H1 (cell line): ENCODE measurements around the gene ADGRA3. TPM values are rescaled to one million over a fixed set of nuclear protein-coding genes. Genes with fewer than 3 reads are reported as not detected.

Experiments used
- polyA plus RNA-seq, 7 experiments: library from polyadenylated mRNA; depleted of rRNA in 3 of 7; stranded (reverse) in 5 of 7; unstranded in 2 of 7; fragments of >200 nt in 5 of 7; fragments of 200-250 nt in 2 of 7; gene quantifications; 1 replicate in 5 of 7; 2 replicates in 1 of 7; 4 replicates in 1 of 7; pipeline versions ENCODE4 v1.2.1 to v1.2.3, GENCODE V29; 2011 to 2013; ENCODE audit warnings: missing spikeins in 2 of 7, mixed read lengths in 2 of 7
- total RNA-seq: library from RNA; stranded (reverse); fragmentation: NEBNext Ultra II Directional; extraction: Animal tissue kit (Norgen Biotek cat#: 25700); gene quantifications from 2 replicates; pipeline ENCODE4 v1.2.1, GENCODE V29; 2021
- TF ChIP-seq, protein P1 (sequence below): fragments of 300-600 bp; sonication (generic); IDR thresholded peaks from 2 replicates; pipeline ENCODE4 v1.7.1; 2012; ENCODE audit warnings: low read length, moderate library complexity, mild to moderate bottlenecking, inconsistent platforms; ENCODE audit not compliant: insufficient replicate concordance

Gene ADGRA3
- total and polyA plus RNA-seq, 2 of the 8 experiments (the other 6 are each of a cell fraction or from before 2014, with no cell fraction given) = 31.5 to 63.0 TPM

DNA sequence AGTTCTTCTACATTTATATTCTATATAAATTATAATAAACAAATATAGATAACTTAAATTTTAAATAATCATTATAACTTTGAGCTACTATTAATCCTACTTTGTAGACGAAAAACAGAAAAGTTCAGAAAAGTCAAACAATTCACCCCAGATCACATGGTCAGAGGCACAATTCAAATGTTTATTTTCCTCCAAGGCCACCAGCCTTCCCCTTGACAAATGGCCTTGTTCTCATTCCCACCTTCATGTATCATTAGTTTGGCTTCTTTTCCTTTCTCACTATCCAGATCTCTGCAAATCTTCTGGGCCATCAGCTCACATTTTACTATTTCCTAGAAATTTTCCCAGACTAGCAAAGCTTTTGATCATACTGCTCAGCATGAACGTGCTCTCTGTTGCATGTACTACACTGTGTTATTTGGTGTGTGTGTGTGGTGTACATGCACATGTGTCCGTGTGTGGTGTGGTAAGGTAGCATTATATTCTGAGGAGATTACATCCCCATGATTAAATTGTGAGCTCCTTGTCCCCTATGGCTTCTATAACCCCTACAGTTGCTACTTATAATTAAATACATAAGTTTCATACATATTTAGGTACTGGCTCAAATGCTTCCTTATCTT is 61.5 kb downstream of the ADGRA3 start (continued):
- TF ChIP-seq, protein P1, sequence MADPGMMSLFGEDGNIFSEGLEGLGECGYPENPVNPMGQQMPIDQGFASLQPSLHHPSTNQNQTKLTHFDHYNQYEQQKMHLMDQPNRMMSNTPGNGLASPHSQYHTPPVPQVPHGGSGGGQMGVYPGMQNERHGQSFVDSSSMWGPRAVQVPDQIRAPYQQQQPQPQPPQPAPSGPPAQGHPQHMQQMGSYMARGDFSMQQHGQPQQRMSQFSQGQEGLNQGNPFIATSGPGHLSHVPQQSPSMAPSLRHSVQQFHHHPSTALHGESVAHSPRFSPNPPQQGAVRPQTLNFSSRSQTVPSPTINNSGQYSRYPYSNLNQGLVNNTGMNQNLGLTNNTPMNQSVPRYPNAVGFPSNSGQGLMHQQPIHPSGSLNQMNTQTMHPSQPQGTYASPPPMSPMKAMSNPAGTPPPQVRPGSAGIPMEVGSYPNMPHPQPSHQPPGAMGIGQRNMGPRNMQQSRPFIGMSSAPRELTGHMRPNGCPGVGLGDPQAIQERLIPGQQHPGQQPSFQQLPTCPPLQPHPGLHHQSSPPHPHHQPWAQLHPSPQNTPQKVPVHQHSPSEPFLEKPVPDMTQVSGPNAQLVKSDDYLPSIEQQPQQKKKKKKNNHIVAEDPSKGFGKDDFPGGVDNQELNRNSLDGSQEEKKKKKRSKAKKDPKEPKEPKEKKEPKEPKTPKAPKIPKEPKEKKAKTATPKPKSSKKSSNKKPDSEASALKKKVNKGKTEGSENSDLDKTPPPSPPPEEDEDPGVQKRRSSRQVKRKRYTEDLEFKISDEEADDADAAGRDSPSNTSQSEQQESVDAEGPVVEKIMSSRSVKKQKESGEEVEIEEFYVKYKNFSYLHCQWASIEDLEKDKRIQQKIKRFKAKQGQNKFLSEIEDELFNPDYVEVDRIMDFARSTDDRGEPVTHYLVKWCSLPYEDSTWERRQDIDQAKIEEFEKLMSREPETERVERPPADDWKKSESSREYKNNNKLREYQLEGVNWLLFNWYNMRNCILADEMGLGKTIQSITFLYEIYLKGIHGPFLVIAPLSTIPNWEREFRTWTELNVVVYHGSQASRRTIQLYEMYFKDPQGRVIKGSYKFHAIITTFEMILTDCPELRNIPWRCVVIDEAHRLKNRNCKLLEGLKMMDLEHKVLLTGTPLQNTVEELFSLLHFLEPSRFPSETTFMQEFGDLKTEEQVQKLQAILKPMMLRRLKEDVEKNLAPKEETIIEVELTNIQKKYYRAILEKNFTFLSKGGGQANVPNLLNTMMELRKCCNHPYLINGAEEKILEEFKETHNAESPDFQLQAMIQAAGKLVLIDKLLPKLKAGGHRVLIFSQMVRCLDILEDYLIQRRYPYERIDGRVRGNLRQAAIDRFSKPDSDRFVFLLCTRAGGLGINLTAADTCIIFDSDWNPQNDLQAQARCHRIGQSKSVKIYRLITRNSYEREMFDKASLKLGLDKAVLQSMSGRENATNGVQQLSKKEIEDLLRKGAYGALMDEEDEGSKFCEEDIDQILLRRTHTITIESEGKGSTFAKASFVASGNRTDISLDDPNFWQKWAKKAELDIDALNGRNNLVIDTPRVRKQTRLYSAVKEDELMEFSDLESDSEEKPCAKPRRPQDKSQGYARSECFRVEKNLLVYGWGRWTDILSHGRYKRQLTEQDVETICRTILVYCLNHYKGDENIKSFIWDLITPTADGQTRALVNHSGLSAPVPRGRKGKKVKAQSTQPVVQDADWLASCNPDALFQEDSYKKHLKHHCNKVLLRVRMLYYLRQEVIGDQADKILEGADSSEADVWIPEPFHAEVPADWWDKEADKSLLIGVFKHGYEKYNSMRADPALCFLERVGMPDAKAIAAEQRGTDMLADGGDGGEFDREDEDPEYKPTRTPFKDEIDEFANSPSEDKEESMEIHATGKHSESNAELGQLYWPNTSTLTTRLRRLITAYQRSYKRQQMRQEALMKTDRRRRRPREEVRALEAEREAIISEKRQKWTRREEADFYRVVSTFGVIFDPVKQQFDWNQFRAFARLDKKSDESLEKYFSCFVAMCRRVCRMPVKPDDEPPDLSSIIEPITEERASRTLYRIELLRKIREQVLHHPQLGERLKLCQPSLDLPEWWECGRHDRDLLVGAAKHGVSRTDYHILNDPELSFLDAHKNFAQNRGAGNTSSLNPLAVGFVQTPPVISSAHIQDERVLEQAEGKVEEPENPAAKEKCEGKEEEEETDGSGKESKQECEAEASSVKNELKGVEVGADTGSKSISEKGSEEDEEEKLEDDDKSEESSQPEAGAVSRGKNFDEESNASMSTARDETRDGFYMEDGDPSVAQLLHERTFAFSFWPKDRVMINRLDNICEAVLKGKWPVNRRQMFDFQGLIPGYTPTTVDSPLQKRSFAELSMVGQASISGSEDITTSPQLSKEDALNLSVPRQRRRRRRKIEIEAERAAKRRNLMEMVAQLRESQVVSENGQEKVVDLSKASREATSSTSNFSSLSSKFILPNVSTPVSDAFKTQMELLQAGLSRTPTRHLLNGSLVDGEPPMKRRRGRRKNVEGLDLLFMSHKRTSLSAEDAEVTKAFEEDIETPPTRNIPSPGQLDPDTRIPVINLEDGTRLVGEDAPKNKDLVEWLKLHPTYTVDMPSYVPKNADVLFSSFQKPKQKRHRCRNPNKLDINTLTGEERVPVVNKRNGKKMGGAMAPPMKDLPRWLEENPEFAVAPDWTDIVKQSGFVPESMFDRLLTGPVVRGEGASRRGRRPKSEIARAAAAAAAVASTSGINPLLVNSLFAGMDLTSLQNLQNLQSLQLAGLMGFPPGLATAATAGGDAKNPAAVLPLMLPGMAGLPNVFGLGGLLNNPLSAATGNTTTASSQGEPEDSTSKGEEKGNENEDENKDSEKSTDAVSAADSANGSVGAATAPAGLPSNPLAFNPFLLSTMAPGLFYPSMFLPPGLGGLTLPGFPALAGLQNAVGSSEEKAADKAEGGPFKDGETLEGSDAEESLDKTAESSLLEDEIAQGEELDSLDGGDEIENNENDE = no peak
